ENCODE results near the gene COPB2. TPM values are rescaled to one million over a fixed set of nuclear protein-coding genes. Genes with fewer than 3 reads are reported as not detected.
A peak's percentile ranks its signal among the peaks of the same experiment; 100 is the strongest.

COPB2 gene
- total RNA-seq, 3 donors from 2014 or later (not counting 1 experiment from before 2014, with no cell fraction given), result 34.7 to 50.2 (median 42.4) TPM

GRCh38 chr3:139358841-139359562 lies 30.4 kb downstream of the COPB2 start:
- H3K27me3 Mint-ChIP-seq (ENCODE audit: low read depth in 2 of 2), result no peaks in the 10 kb centered on the region
- TF ChIP-seq CTCF (IDR thresholded peaks at IDR 0.05), result no peak
- no peaks in the 10 kb centered on the region for H3K9me3 Mint-ChIP-seq
- H3K27ac Mint-ChIP-seq, result peak overlapping the region in 1 of 2 donors; percentile 14
- H3K27ac ChIP-seq (ENCODE audit: low read length), result no peak overlapping the region
- H3K9me3 ChIP-seq (ENCODE audit: control insufficient read depth, insufficient read depth, low read length), result no peaks in the 10 kb centered on the region
- peaks cover 88% of the 10 kb centered on the region for H3K36me3 ChIP-seq (ENCODE audit: control insufficient read depth, insufficient read depth, low read length)
- DNase-seq, result no peak
- ATAC-seq, result no peak
- H3K4me3 Mint-ChIP-seq, result no peak overlapping the region
- no peak overlapping the region for H3K4me3 ChIP-seq (ENCODE audit: low read length)
- WGBS (ENCODE audit: insufficient coverage), result 93% methylated on average over 3 of the region's 3 CpGs
- no peaks in the 10 kb centered on the region for H3K27me3 ChIP-seq (ENCODE audit: control insufficient read depth, insufficient read depth, low read length)
- intact Hi-C loops (cut with micrococcal nuclease), result no loop called here
- H3K36me3 Mint-ChIP-seq, result peaks cover 36% of the 10 kb centered on the region
- no peaks in the 10 kb centered on the region for H3K4me1 ChIP-seq (ENCODE audit: control insufficient read depth, insufficient read depth, low read length)
- H3K4me1 Mint-ChIP-seq, result peaks cover 7 to 15% of the 10 kb centered on the region in 2 donors

GRCh38 chr3:139357899-139358298 lies 31.5 kb downstream of the COPB2 start:
- TF ChIP-seq CTCF (IDR thresholded peaks at IDR 0.05), result no peak
- no peaks in the 10 kb centered on the region for H3K4me1 ChIP-seq (ENCODE audit: control insufficient read depth, insufficient read depth, low read length)
- H3K9me3 ChIP-seq (ENCODE audit: control insufficient read depth, insufficient read depth, low read length), result no peaks in the 10 kb centered on the region
- Mint-ChIP-seq H3K4me1 (peaks cover 7 to 15% of the 10 kb centered on the region in 2 donors), H3K27me3 (ENCODE audit: low read depth in 2 of 2) (no peaks in the 10 kb centered on the region), H3K4me3 (no peak overlapping the region), H3K36me3 (peaks cover 45% of the 10 kb centered on the region), H3K27ac (peak overlapping the region; percentile 13 to 27), H3K9me3 (no peaks in the 10 kb centered on the region)
- intact Hi-C loops (cut with micrococcal nuclease), result no loop called here
- peaks cover 85% of the 10 kb centered on the region for H3K36me3 ChIP-seq (ENCODE audit: control insufficient read depth, insufficient read depth, low read length)
- no peak overlapping the region for H3K27ac ChIP-seq (ENCODE audit: low read length)
- no peak overlapping the region for H3K4me3 ChIP-seq (ENCODE audit: low read length)
- no peaks in the 10 kb centered on the region for H3K27me3 ChIP-seq (ENCODE audit: control insufficient read depth, insufficient read depth, low read length)
- DNase-seq (no peak), ATAC-seq (no peak)
- WGBS (ENCODE audit: insufficient coverage), result 86% methylated on average over 2 of the region's 4 CpGs

- H3K4me3 ChIP-seq (ENCODE audit: low read length), result no peak overlapping the region
- DNase-seq (no peak), ATAC-seq (no peak)
- Mint-ChIP-seq H3K9me3 (no peaks in the 10 kb centered on the region), H3K27me3 (ENCODE audit: low read depth in 2 of 2) (no peaks in the 10 kb centered on the region), H3K27ac (peak overlapping the region; percentile 14 to 59), H3K4me3 (no peak overlapping the region), H3K4me1 (peaks cover 7 to 15% of the 10 kb centered on the region in 2 donors), H3K36me3 (peaks cover 46% of the 10 kb centered on the region)
- H3K27me3 ChIP-seq (ENCODE audit: control insufficient read depth, insufficient read depth, low read length), result no peaks in the 10 kb centered on the region
- H3K27ac ChIP-seq (ENCODE audit: low read length), result no peak overlapping the region
- H3K4me1 ChIP-seq (ENCODE audit: control insufficient read depth, insufficient read depth, low read length), result no peaks in the 10 kb centered on the region
- no peaks in the 10 kb centered on the region for H3K9me3 ChIP-seq (ENCODE audit: control insufficient read depth, insufficient read depth, low read length)
- no peak for TF ChIP-seq CTCF (IDR thresholded peaks at IDR 0.05)
- intact Hi-C loops (cut with micrococcal nuclease), result no loop called here
- H3K36me3 ChIP-seq (ENCODE audit: control insufficient read depth, insufficient read depth, low read length), result peaks cover 80% of the 10 kb centered on the region
- WGBS (ENCODE audit: insufficient coverage), result 17% methylated on average over 1 of the region's 1 CpG
These were observed 33.6 kb downstream of the COPB2 start for GRCh38 chr3:139355891-139356290.

- no peak overlapping the region for H3K4me3 ChIP-seq (ENCODE audit: low read length)
- peaks cover 78% of the 10 kb centered on the region for H3K36me3 ChIP-seq (ENCODE audit: control insufficient read depth, insufficient read depth, low read length)
- H3K9me3 Mint-ChIP-seq, result no peaks in the 10 kb centered on the region
- H3K4me1 ChIP-seq (ENCODE audit: control insufficient read depth, insufficient read depth, low read length), result no peaks in the 10 kb centered on the region
- H3K36me3 Mint-ChIP-seq, result peaks cover 46% of the 10 kb centered on the region
- no peak overlapping the region for H3K4me3 Mint-ChIP-seq
- peak overlapping the region; percentile 14 to 59 for H3K27ac Mint-ChIP-seq
- WGBS (ENCODE audit: insufficient coverage), result 88% methylated on average over 4 of the region's 4 CpGs
- no peaks in the 10 kb centered on the region for H3K9me3 ChIP-seq (ENCODE audit: control insufficient read depth, insufficient read depth, low read length)
- TF ChIP-seq CTCF (IDR thresholded peaks at IDR 0.05), result no peak
- no peaks in the 10 kb centered on the region for H3K27me3 ChIP-seq (ENCODE audit: control insufficient read depth, insufficient read depth, low read length)
- no peak for DNase-seq
- ATAC-seq, result no peak
- intact Hi-C loops (cut with micrococcal nuclease), result no loop called here
- H3K4me1 Mint-ChIP-seq, result peaks cover 7 to 15% of the 10 kb centered on the region in 2 donors
- no peak overlapping the region for H3K27ac ChIP-seq (ENCODE audit: low read length)
- no peaks in the 10 kb centered on the region for H3K27me3 Mint-ChIP-seq (ENCODE audit: low read depth in 2 of 2)
These were observed 34.0 kb downstream of the COPB2 start for GRCh38 chr3:139355476-139355875.
